Astrocyte of the spinal cord (primary cell): ENCODE results near the gene ADRB2.
A peak's percentile ranks its signal among the peaks of the same experiment; 100 is the strongest.

ENCODE experiments used
- DNase-seq: peaks from one replicate; pipeline ENCODE4 v3.0.0; 2011; ENCODE audit warnings: low read depth, low spot score
- H3K4me3 ChIP-seq: 2 replicates; pipeline ENCODE4 v1.5.1; 2011; ENCODE audit warnings: low read depth, mild to moderate bottlenecking, low read length, moderate library complexity
- CTCF ChIP-seq: IDR thresholded peaks from 2 replicates; pipeline ENCODE4 v1.5.1; 2012; ENCODE audit warnings: low read depth, mild to moderate bottlenecking, low read length, inconsistent platforms
- in situ Hi-C: cut with HindIII; loops from 2 replicates; pipeline ENCODE4 v1.10.0; 2017; ENCODE audit warnings: low sequenced_read_pairs

The ADRB2 gene

GRCh38 chr5:148788636-148789035 lies 37.8 kb upstream of the ADRB2 start:
- TF ChIP-seq CTCF = no peak
- DNase-seq = no peak
- in situ Hi-C loops = no loop called here
- H3K4me3 ChIP-seq = no peak overlapping the region

GRCh38 chr5:148790545-148791333 lies 35.7 kb upstream of the ADRB2 start:
- TF ChIP-seq CTCF = no peak
- DNase-seq = peak; percentile 22
- H3K4me3 ChIP-seq = no peak overlapping the region
- in situ Hi-C loops = no loop called here

GRCh38 chr5:148791334-148791667 lies 35.1 kb upstream of the ADRB2 start:
- no peak overlapping the region for H3K4me3 ChIP-seq
- TF ChIP-seq CTCF = no peak
- in situ Hi-C loops = no loop called here
- DNase-seq = peak; percentile 48

GRCh38 chr5:148791696-148792095 lies 34.7 kb upstream of the ADRB2 start:
- no peak overlapping the region for H3K4me3 ChIP-seq
- TF ChIP-seq CTCF = no peak
- no peak for DNase-seq
- in situ Hi-C loops = no loop called here

- DNase-seq = no peak
- H3K4me3 ChIP-seq = no peak overlapping the region
- in situ Hi-C loops = no loop called here
- TF ChIP-seq CTCF = no peak
These were observed 33.7 kb upstream of the ADRB2 start for GRCh38 chr5:148792744-148793143.

- in situ Hi-C loops = no loop called here
- TF ChIP-seq CTCF = no peak
- no peak overlapping the region for H3K4me3 ChIP-seq
- DNase-seq = no peak
These were observed 33.1 kb upstream of the ADRB2 start for GRCh38 chr5:148793261-148793660.
